ENCODE results near the gene BATF.

The BATF gene

GRCh38 chr14:75579338-75579864 is 57.1 kb downstream of the BATF start:
- Histone ChIP-seq H3K36me3 (ENCODE audit: control insufficient read depth, insufficient read depth, low read length) (no peaks in the 10 kb centered on the region), H3K27me3 (replicated peaks; ENCODE audit: control insufficient read depth, insufficient read depth, low read length) (no peaks in the 10 kb centered on the region), H3K4me3 (replicated peaks; ENCODE audit: low read depth, low read length) (peak overlapping the region; percentile 68)
- TF ChIP-seq CTCF (IDR thresholded peaks at IDR 0.05; ENCODE audit: insufficient read depth, low read length, poor library complexity, severe bottlenecking): no peak
- DNase-seq (ENCODE audit: extremely low read depth, insufficient read length): no peak

GRCh38 chr14:75579882-75580281 is 57.6 kb downstream of the BATF start:
- peak overlapping the region; percentile 14; the same call in 1 of the 2 replicates for H3K4me3 ChIP-seq (replicated peaks; ENCODE audit: low read depth, low read length)
- DNase-seq (ENCODE audit: extremely low read depth, insufficient read length): no peak
- TF ChIP-seq CTCF (IDR thresholded peaks at IDR 0.05; ENCODE audit: insufficient read depth, low read length, poor library complexity, severe bottlenecking): no peak
- no peaks in the 10 kb centered on the region for H3K36me3 ChIP-seq (ENCODE audit: control insufficient read depth, insufficient read depth, low read length)
- no peaks in the 10 kb centered on the region for H3K27me3 ChIP-seq (replicated peaks; ENCODE audit: control insufficient read depth, insufficient read depth, low read length)

GRCh38 chr14:75587388-75587787 is 65.1 kb downstream of the BATF start:
- no peak for TF ChIP-seq CTCF (IDR thresholded peaks at IDR 0.05; ENCODE audit: insufficient read depth, low read length, poor library complexity, severe bottlenecking)
- no peak for DNase-seq (ENCODE audit: extremely low read depth, insufficient read length)
- Histone ChIP-seq H3K4me3 (replicated peaks; ENCODE audit: low read depth, low read length) (no peak overlapping the region), H3K36me3 (ENCODE audit: control insufficient read depth, insufficient read depth, low read length) (no peaks in the 10 kb centered on the region), H3K27me3 (replicated peaks; ENCODE audit: control insufficient read depth, insufficient read depth, low read length) (no peaks in the 10 kb centered on the region)

GRCh38 chr14:75589931-75590330 is 67.7 kb downstream of the BATF start:
- DNase-seq (ENCODE audit: extremely low read depth, insufficient read length): no peak
- no peak overlapping the region for H3K4me3 ChIP-seq (replicated peaks; ENCODE audit: low read depth, low read length)
- H3K27me3 ChIP-seq (replicated peaks; ENCODE audit: control insufficient read depth, insufficient read depth, low read length): no peaks in the 10 kb centered on the region
- TF ChIP-seq CTCF (IDR thresholded peaks at IDR 0.05; ENCODE audit: insufficient read depth, low read length, poor library complexity, severe bottlenecking): no peak
- no peaks in the 10 kb centered on the region for H3K36me3 ChIP-seq (ENCODE audit: control insufficient read depth, insufficient read depth, low read length)

- no peak for TF ChIP-seq CTCF (IDR thresholded peaks at IDR 0.05; ENCODE audit: insufficient read depth, low read length, poor library complexity, severe bottlenecking)
Measured at GRCh38 chr14:75591331-75591946, 69.2 kb downstream of the BATF start.

More at GRCh38 chr14:75591331-75591946, 69.2 kb downstream of the BATF start:
- DNase-seq (ENCODE audit: extremely low read depth, insufficient read length): no peak
- H3K4me3 ChIP-seq (replicated peaks; ENCODE audit: low read depth, low read length): no peak overlapping the region
- no peaks in the 10 kb centered on the region for H3K27me3 ChIP-seq (replicated peaks; ENCODE audit: control insufficient read depth, insufficient read depth, low read length)
- H3K36me3 ChIP-seq (ENCODE audit: control insufficient read depth, insufficient read depth, low read length): no peaks in the 10 kb centered on the region
